Measurements from ENCODE around the gene POPDC3. TPM values are rescaled to one million over a fixed set of nuclear protein-coding genes. Genes with fewer than 3 reads are reported as not detected.

POPDC3 gene
- total RNA-seq, 1 experiment from 2014 or later = 29.2 TPM

GRCh38 chr6:105170059-105170458, 9.8 kb downstream of the POPDC3 start:
- TF ChIP-seq SIN3A (IDR thresholded peaks at IDR 0.05; ENCODE audit: borderline replicate concordance, insufficient read depth, low read depth, low read length) (no peak), REST (IDR thresholded peaks at IDR 0.05; ENCODE audit: insufficient read depth in 1 of 2, low read depth in 2 of 2, low read length in 1 of 2) (no peak), POLR2AphosphoS5 (IDR thresholded peaks at IDR 0.05; ENCODE audit: low read depth, low read length) (no peak), TCF7L2 (IDR thresholded peaks at IDR 0.05; ENCODE audit: low read depth, low read length) (no peak)
- intact Hi-C loops (cut with micrococcal nuclease; ENCODE audit: unreplicated experiment) (no loop called here), in situ Hi-C loops (cut with HindIII; ENCODE audit: low pct_unique_long_range_greater_than_20kb, low sequenced_read_pairs) (no loop called here)
- no TSS peak for BruUV-seq (replicated peaks)
- Histone ChIP-seq H3K27ac (ENCODE audit: low read length) (no peak overlapping the region), H3K27me3 (ENCODE audit: control insufficient read depth, insufficient read depth, low read length) (no peaks in the 10 kb centered on the region), H3K36me3 (ENCODE audit: control insufficient read depth, insufficient read depth, low read length) (no peaks in the 10 kb centered on the region), H3K4me1 (ENCODE audit: control insufficient read depth, insufficient read depth, low read length) (no peaks in the 10 kb centered on the region), H3K4me3 (ENCODE audit: low read depth in 2 of 2, low read length in 2 of 2) (no peak overlapping the region), H3K9me3 (ENCODE audit: control insufficient read depth, insufficient read depth, low read depth, low read length) (no peaks in the 10 kb centered on the region)
- no peak for DNase-seq (ENCODE audit: low read depth, low spot score)
- POLR2A ChIA-PET = no interaction called here
- no peak for ATAC-seq
- CTCF ChIA-PET = no interaction called here

- Histone ChIP-seq H3K27ac (ENCODE audit: low read length) (no peak overlapping the region), H3K4me1 (ENCODE audit: control insufficient read depth, insufficient read depth, low read length) (peaks cover 7% of the 10 kb centered on the region; the same call in 1 of the 2 replicates), H3K27me3 (ENCODE audit: control insufficient read depth, insufficient read depth, low read length) (no peaks in the 10 kb centered on the region), H3K9me3 (ENCODE audit: control insufficient read depth, insufficient read depth, low read depth, low read length) (no peaks in the 10 kb centered on the region), H3K4me3 (ENCODE audit: low read depth in 2 of 2, low read length in 2 of 2) (no peak overlapping the region), H3K36me3 (ENCODE audit: control insufficient read depth, insufficient read depth, low read length) (no peaks in the 10 kb centered on the region)
- POLR2A ChIA-PET = no interaction called here
- CTCF ChIA-PET = no interaction called here
- intact Hi-C loops (cut with micrococcal nuclease; ENCODE audit: unreplicated experiment) (no loop called here), in situ Hi-C loops (cut with HindIII; ENCODE audit: low pct_unique_long_range_greater_than_20kb, low sequenced_read_pairs) (no loop called here)
- BruUV-seq (replicated peaks) = no TSS peak
- DNase-seq (ENCODE audit: low read depth, low spot score) = no peak
- no peak for ATAC-seq
- TF ChIP-seq REST (IDR thresholded peaks at IDR 0.05; ENCODE audit: insufficient read depth in 1 of 2, low read depth in 2 of 2, low read length in 1 of 2) (no peak), TCF7L2 (IDR thresholded peaks at IDR 0.05; ENCODE audit: low read depth, low read length) (no peak), SIN3A (IDR thresholded peaks at IDR 0.05; ENCODE audit: borderline replicate concordance, insufficient read depth, low read depth, low read length) (no peak), CTCF (IDR thresholded peaks at IDR 0.05) (no peak), POLR2AphosphoS5 (IDR thresholded peaks at IDR 0.05; ENCODE audit: low read depth, low read length) (no peak)
Observed at GRCh38 chr6:105167914-105168313, 11.9 kb downstream of the POPDC3 start.

Measured in Panc1 (cell line).